Activated gamma-delta T cell treated with Interleukin-2 at 50 U/mL for 16 hours (primary cell): ENCODE measurements around the gene TBATA.

Experiments
- DNase-seq: peaks from one replicate; pipeline ENCODE4 v3.0.0-alpha.2; 2020

Gene TBATA

DNA sequence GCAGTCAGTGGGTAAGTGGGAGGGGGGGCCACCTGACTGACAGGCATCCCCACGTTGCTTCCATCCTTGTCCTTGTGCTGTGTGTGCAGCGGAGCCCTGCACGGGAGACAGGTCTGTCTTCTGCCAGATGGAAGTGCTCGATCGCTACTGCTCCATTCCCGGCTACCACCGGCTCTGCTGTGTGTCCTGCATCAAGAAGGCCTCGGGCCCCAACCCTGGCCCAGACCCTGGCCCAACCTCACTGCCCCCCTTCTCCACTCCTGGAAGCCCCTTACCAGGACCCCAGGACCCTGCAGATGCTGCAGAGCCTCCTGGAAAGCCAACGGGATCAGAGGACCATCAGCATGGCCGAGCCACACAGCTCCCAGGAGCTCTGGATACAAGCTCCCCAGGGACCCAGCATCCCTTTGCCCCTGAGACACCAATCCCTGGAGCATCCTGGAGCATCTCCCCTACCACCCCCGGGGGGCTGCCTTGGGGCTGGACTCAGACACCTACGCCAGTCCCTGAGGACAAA is 24.8 kb downstream of the TBATA start:
- DNase-seq: no peak

DNA sequence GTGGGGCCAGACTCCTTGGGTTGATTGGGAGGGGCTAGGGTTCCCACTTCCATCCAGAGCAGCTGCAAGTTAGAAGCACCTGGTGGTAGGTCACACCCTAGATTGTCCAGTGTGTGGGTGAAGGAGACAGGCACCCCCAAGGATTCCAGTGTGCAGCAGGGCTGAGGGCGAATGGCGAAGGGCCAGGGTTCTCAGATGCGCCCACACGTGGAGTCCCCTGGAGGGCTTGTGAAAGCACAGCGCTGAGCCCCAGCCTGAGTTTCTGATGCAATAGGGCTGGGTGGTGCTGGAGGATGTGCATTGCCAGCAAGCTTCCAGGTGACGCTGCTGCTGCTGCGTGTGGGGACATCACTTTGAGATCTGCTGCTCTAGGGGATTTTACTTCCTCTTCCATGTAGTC is 25.4 kb downstream of the TBATA start:
- DNase-seq: no peak

DNA sequence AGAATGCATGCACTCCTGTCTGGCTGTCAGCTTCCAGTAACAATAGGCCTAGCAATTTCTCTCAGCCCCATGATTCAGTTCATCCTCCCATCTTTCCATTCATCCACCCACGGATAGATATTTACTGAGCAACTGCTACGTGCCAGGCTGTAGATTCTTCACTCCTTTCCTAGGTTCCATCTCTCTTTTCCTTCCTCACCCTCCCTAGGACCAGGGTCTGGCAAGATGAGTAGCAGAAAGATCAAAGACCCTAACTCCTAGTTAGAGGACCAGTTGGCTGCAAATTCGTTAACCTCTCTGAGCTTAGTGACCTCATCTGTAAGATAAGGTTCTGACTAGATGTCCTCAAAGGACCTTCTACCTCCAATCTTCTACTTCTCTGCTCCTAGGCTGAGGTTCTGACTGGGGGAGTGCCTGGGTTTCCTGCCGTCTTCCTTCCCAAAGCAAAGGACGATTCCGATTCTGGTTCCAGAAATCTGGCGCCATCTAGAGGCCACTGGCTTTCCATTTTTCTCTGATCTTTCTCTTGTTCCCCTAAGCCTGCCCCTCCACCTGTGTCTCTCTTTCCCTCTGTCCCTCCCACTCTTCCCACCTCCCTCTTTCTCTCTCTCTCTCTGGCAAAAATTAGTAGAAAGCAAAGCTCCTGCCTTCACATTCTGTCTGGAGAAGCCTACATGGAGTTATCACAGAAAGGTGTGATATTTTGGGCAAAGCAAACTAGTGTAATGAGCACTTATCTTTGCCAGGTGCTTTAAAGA is 26.2 kb downstream of the TBATA start:
- peak; percentile 70 for DNase-seq

DNA sequence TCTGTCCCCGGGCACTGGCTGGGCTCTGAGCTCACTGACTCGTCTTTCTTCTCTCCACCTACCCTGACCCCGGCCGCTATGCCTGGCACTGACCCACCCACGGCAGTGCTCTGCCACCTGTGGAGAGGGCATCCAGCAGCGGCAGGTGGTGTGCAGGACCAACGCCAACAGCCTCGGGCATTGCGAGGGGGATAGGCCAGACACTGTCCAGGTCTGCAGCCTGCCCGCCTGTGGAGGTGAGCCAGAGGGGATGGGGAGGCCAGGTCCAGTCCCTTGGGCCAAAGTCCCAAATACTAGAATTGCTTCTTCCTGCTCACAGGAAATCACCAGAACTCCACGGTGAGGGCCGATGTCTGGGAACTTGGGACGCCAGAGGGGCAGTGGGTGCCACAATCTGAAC is 27.3 kb downstream of the TBATA start:
- DNase-seq: no peak

DNA sequence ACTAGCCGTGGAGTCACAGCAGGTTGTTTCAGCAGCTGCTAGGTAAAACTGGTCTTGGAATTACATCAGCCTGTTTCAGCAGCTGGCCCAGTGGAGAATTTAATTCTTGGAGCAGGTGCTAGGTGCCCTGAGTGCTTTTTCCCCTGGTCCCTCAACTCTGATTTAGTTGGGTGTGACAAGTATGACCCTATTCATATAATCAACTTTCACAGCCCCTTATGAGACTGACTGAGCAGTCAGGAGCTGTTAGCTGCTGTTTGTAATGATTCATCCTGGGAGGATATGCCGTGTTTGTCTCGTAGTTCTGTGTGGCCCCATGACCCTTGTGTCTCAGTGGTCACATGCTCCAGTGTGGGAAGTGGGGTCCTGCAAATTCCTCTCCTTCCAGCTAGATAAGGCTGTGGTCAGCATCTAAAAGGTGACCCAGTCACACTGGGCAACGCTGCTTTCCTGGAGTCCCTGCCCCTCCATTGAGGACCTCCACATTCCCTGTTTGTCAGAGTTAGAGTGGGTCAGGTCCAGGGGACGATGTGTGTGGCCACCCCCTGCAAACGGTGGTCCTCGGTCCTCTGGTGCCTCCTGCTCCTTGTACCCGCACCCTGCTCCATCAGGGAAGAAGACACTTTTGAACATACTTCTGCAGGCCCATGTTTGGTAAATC is 28.3 kb downstream of the TBATA start:
- DNase-seq: no peak

DNA sequence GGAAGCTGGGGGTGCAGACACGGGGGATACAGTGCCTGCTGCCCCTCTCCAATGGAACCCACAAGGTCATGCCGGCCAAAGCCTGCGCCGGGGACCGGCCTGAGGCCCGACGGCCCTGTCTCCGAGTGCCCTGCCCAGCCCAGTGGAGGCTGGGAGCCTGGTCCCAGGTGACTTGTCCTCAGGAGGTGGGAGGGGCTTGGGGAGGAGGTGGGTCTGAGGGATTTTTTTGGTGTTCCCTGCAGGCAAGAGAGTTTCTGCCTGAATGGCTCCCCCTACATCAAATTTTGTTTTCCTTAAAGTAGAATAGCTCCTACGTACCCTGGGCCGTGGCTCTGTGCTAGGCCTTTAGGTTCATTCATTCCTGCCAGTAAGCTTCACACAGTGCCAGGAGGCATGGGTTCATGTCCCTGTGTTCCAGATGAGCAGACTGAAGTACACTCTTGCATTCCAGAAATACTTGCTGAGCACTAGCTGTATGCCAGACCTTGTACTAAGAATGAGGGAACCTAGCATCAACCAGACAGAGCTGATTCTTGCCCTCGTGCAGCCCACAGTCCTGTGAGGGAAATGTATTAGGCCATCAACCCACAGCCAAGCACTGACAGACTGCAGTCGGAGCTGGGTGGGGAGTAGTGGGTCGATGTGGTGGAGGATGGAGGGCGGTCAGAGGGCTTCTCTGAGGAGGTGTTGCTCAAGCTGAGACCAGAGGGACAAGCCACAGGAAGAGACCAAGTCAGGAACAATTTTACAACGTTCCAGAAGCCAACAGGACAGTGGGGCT is 31.1 kb downstream of the TBATA start:
- DNase-seq: no peak

DNA sequence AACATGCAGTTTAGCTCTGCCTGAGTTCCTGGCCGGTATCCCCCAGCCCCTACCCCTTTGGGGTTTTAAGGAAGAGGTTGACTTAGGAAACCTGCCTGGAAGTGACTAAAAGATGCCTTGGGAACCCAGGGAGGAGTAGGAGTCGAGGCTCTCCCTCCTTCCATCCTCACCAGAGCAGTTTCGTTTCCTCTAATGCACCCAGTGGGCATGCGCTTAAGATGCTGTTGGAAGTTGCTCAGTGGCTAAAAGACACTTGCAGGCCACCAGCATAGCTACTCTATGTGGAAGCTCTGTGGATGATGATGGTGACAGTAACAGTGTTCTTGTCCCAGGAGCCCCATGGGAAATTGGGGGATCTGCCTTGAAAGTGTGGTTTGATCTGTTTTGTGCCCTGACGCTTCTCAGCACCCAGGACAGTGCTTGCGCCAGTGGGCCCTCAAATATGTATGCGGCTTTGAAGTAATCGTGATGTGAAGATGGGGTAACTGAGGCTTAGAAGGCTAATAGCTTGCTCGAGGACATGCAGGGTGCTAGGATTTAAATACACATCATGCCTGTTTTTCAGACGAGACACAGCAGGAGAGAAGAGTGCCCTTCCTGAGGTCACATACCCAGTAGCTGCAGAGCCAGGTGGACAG is 32.0 kb downstream of the TBATA start:
- DNase-seq: no peak

DNA sequence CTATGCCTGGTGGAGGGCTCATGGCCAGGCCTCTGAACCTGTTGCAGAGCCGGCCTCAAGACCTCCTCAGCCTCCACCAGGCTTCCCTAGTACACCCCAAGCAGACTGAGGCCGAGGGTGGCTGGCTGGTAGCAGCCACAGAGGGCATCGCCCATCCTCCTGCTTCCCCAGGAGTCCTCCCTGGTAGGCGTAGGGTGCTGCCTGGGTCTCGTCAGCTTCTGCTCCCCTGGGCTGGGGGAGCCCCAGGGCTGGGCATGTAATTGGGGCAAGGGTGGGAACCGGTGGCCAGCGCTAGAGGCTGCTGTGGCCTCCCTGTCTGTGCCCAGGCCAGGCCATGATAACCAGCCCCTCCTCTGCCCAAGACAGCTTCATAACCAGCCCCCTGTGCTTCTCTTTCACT is 32.6 kb downstream of the TBATA start:
- no peak for DNase-seq

DNA sequence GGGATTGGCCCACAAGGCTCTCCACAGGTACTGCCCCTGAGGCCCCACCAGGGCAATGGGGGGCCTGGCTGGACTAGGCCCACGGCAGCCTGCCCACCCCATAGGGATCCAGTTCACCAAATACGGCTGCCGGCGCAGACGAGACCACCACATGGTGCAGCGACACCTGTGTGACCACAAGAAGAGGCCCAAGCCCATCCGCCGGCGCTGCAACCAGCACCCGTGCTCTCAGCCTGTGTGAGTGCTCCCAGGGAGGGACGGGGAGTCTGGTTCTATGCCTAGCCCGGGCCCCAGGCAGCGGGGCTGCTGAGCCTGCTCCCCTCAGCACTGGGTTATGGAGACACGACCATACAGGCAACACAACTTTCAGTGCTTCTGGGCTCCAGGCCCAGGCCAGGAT is 33.2 kb downstream of the TBATA start:
- DNase-seq: no peak

DNA sequence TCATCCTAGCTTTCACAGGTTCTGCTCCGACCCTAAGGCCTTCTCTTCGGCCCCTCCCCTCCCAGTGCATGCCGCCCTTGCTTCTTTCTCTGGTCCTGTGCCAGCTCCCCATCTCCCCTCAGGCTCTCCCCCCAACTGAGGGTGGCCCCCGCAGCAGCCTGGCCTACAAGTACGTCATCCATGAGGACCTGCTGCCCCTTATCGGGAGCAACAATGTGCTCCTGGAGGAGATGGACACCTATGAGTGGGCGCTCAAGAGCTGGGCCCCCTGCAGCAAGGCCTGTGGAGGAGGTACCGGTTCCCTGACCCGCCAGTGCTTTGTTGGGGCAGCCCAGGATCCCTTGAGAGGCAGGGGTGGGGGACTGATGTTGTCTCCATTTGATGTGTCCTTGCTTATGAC is 33.8 kb downstream of the TBATA start:
- DNase-seq: no peak

DNA sequence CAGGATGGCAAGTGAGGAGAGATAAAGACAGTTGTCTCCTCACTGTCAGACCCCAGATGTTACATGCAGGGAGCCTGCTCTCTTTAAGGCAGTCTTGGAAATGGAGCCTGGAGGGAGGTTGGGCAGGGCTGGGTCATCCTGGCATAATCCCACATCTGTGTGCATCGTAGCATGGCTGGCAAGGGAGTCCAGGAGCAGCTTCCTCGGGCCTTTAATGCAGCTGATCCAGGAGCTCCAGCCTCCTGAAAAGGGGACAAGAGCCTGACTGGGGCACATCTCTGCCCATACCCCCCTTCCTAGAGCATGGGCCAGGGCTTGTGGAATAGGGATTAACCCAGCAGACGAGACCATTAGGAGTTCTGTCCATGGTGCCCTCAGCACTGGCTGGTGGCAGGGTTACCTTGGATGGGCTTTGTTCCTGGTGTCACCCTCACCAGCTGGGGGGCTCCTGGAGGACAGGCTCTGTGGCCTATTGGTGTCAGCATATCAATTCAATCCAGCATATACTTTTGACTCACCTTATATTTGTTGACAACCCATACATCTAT is 34.9 kb downstream of the TBATA start:
- no peak for DNase-seq

DNA sequence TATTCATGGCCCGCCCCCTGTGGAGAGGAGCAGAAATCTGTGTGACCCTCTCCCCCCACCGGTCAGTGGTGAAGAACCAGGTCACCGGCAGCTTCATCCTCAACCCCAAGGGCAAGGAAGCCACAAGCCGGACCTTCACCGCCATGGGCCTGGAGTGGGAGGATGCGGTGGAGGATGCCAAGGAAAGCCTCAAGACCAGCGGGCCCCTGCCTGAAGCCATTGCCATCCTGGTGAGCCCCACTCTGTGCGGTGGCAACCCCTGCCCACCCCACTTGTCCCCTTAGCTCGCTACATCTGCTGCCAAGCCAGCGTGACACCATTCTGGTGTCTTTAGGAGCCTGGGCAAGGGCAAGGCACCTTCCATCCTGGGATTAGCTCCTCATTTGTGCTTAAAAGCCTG is 35.4 kb downstream of the TBATA start:
- DNase-seq: no peak

DNA sequence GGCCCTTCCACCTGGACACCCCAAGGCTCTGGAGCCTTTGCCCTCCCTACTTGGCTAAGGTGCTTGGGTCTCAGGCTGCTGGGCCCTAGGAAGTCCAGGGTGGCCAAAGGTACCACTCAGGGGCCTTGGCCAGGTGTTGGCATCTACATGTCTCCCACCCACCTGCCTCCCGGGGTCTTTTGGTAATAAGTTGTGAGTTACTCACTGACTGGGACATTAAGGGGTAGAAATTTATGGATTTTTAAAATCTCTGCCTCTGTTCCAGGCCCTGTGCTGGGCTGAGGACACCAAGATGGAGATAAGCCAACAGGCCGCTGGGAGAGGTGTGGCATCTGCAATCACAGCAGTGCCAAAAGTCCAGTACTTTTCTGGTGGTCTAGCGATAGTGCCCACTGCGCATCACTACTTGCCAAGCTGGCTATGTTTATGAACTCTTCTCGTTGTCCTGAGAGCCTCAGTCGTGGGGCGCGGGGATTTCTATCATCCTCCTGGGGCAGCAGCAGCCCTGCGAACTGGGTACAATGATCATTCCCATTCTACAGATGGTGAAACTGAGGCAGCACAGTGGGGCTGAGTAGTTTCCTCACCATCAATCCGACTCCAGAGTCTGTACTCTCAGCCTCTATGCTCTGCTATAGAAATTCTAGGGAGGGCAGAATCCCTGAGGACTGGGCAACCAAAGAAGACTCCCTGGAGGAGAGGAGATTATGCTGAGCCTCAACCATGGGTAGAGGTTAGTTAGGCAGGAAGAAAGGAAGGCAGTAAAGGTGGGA is 36.2 kb downstream of the TBATA start:
- no peak for DNase-seq

DNA sequence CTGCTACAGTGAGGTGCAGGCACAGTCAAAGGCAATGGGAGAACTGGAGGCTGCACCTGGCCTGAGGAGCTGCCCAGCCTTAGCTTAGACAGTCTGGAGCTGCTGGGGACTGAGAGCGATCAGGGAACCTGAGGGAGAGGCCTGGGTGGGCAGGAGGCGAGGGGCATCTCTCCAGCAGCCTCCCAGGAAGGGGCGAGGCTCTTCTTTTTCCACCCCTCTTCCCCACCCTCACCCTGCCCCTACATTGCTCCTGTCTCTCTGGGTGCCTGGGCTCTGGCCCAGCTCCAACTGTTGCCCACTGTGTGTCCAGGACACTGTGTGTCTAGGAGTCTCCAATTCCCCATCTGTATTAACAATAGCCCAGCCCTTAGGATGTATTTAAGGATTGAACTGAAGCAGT is 36.9 kb downstream of the TBATA start:
- DNase-seq: no peak

DNA sequence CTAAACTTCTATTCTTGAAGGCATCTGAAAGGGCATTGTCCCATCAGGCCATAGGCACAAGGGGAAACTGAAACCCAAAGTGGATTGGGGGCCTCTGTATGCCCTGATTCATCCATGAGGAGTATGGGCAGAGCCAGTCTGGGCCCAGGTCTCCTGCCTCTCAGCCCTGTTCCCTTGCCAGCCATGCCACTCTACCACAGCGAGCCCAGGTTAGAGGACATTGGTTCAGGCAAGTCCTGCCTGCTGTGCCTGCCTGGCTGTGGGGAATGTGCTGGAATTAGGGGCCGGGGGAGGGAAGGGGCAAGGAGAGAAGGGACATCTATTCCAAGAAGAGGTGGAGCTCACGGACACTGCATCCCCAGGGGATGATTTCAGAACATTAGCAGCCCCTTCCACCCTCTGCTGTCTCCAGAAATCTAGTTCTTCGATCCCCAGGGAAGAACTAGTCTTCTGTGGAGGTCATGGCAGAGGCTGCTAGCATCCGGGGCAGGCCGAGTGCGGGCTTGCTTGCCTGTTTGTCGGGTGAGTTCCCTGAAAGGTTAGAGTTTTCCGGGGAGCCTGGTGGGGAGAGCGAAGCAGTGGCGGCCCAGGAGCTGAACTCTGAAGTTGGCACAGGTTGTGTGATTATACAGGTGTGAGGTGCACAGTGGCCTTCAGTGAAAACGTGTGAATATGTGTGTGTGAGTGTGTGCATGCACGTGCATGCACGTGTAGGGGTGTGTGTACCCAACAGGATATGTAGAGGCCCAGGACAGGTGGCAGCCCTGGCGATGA is 37.8 kb downstream of the TBATA start:
- no peak for DNase-seq

DNA sequence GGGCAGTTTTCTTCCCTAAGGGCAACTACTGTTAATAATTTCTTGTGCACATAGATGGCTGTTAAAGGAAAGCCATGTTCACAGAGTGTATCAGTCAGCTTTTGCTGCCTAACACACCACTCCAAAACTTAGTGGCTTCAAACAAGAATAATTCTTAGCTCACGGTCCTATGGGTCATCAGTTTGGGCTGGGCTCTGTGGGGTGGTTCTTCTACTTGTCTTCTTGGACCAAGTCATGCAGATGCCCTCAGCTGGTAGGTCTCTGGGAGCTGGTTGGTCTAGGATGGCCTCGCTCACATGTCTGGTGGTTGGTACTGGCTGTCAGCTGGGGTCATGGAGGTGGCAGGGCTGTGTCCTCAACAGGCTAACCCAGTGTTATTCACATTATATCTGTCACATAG is 39.6 kb downstream of the TBATA start:
- DNase-seq: no peak

DNA sequence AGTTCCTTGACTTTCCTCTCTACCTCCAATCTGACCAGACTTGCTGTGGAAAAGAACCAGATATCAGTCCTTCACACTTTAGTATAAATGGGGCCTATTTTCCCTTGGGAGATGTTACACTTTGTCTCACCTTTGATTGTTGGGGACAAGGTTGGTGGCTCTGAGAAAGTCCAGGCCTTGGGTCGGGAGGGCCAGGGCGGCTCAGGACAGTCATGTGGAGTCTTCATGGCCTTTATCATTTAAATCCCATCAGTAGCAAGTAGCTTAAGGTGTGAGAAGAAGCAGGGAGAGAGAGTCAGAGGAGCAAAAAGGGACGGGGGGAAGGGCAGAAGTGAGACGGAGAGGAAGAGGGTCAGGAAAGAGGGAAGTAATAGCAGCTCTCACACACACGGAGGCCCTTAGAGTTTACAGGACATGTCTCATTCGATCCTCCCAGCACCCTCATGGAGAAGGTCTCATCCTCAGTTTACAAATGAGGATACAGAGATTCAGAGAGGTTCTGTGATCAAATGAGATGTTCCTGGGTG is 40.5 kb downstream of the TBATA start:
- DNase-seq: no peak

DNA sequence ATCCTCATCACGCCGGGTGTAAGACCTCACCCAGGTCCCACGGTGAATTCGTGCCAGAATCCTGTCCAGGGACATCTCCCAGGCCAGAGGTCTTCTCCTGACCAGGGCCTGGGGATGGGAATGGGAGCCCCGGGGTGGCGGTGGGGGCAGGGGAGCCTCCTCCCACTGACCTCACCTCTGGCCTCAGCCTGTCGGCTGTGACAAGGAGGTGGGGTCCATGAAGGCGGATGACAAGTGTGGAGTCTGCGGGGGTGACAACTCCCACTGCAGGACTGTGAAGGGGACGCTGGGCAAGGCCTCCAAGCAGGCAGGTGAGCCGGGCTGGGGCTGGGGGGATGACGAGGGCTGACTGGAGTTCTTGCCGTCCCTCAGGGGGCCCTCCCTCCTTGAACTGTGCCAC is 41.3 kb downstream of the TBATA start:
- no peak for DNase-seq

DNA sequence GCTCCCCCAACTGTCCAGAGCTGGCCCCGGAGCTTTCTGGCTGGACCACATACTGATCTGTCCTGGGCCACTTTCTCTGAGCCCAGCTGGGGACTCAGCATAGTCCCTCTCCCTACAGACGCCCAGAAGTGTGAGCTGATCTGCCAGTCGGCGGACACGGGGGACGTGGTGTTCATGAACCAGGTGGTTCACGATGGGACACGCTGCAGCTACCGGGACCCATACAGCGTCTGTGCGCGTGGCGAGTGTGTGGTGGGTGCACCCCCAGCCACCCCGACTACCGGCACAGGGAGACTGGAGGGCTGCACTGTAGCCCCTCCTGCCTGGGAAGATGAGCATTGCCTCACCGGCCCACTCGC is 41.8 kb downstream of the TBATA start:
- no peak for DNase-seq

DNA sequence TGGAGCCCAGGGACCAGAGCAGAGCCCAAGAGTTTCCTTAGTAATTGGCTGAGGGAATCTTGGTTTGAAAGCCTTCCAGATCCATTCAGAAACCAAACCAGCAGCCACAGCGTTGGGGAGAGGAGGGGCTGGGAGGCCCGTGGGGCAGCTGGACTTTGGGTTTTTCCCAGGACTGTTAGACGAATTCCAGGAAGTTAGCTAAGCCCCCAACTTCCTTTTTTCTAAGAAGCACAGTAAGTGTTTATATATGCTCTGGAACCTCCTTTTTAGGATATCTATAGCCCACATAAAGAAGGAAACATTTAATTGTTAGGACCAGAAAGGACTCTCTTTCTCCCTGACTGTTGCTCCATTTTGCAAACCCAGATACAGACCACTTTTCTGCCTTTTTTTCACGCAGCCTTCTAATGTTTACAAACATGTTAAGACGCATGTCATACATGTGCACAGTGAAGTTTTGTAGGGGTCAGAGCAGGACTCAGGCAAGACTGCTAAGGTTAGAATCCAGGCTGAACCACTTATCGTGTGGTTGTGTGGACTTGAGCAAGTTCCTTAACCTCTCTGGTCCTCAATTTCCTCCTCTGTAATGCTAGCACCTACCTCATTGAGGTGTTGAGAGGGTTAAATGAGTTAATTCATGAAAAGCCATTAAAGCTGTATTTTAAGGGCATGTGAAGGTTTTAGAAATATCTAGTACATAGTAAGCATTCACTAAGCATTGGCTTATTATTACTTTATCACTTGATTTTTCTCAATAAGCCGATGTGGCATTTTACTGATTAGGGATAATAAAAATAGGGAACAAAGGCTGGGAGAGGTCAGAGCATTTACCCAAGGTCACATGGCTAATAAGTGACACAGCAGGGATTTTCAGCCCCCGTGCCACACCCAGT is 42.4 kb downstream of the TBATA start:
- DNase-seq: no peak
